DOHH2 (cell line): ENCODE results near the gene SEC61A1.

ENCODE experiments used
- H3F3A ChIP-seq: fragments of 200-600 bp; sonication (generic), shearing (Covaris generic); 2 replicates; pipeline ENCODE4 v1.6.0; 2016; ENCODE audit warnings: antibody characterized with exemption, mild to moderate bottlenecking; ENCODE audit not compliant: control insufficient read depth, insufficient read depth
- H3K27ac ChIP-seq: fragments of 200-600 bp; sonication (generic); 2 replicates; pipeline ENCODE4 v1.5.1; 2014; ENCODE audit warnings: low read depth, mild to moderate bottlenecking, low read length, moderate library complexity
- H3K27me3 ChIP-seq: fragments of 200-600 bp; sonication (generic); 2 replicates; pipeline ENCODE4 v1.6.1; 2014; ENCODE audit warnings: mild to moderate bottlenecking, low read length, mixed read lengths; ENCODE audit not compliant: control insufficient read depth
- H3K36me3 ChIP-seq: fragments of 200-600 bp; sonication (generic); 2 replicates; pipeline ENCODE4 v1.6.1; 2014; ENCODE audit warnings: mild to moderate bottlenecking, low read length, moderate library complexity, mixed read lengths; ENCODE audit not compliant: control insufficient read depth
- H3K4me1 ChIP-seq: fragments of 200-600 bp; sonication (generic); 2 replicates; pipeline ENCODE4 v1.6.1; 2014; ENCODE audit warnings: mild to moderate bottlenecking, low read length, mixed read lengths; ENCODE audit not compliant: control insufficient read depth
- H3K4me2 ChIP-seq: fragments of 200-600 bp; sonication (generic); 2 replicates; pipeline ENCODE4 v1.6.0; 2014; ENCODE audit warnings: mild to moderate bottlenecking, low read length, moderate library complexity
- H3K4me3 ChIP-seq: fragments of 200-600 bp; sonication (generic); 2 replicates; pipeline ENCODE4 v1.5.1; 2014; ENCODE audit warnings: mild to moderate bottlenecking, low read length, mixed read lengths
- H3K79me2 ChIP-seq: fragments of 200-600 bp; sonication (generic); 2 replicates; pipeline ENCODE4 v1.6.1; 2014; ENCODE audit warnings: mild to moderate bottlenecking, low read length, mixed read lengths; ENCODE audit not compliant: control insufficient read depth
- H3K9me2 ChIP-seq: fragments of 200-600 bp; sonication (generic); replicated peaks from 2 replicates; pipeline ENCODE4 v1.6.1; 2014; ENCODE audit warnings: mild to moderate bottlenecking, low read length, mixed read lengths; ENCODE audit not compliant: control insufficient read depth
- H3K9me3 ChIP-seq: fragments of 200-600 bp; sonication (generic); 2 replicates; pipeline ENCODE4 v1.6.1; 2014; ENCODE audit warnings: antibody characterized with exemption, low read length, mixed read lengths; ENCODE audit not compliant: control insufficient read depth, insufficient read depth
- H4K20me1 ChIP-seq: fragments of 200-600 bp; sonication (generic); 2 replicates; pipeline ENCODE4 v1.6.0; 2014; ENCODE audit warnings: low read depth, mild to moderate bottlenecking, antibody characterized with exemption, low read length, moderate library complexity; ENCODE audit not compliant: control insufficient read depth, insufficient read depth
- CTCF ChIP-seq: fragments of 200-600 bp; sonication (generic); IDR thresholded peaks from one replicate; pipeline ENCODE4 v1.5.1; 2014; ENCODE audit warnings: antibody characterized with exemption, mild to moderate bottlenecking, low read depth, low read length; ENCODE audit not compliant: poor library complexity, severe bottlenecking
- EZH2phosphoT487 ChIP-seq: fragments of 200-600 bp; sonication (generic); IDR thresholded peaks from 2 replicates; pipeline ENCODE4 v1.6.1; 2017; ENCODE audit warnings: borderline replicate concordance, mild to moderate bottlenecking, antibody characterized with exemption, low read length, moderate library complexity, mixed read lengths

SEC61A1 gene

DNA sequence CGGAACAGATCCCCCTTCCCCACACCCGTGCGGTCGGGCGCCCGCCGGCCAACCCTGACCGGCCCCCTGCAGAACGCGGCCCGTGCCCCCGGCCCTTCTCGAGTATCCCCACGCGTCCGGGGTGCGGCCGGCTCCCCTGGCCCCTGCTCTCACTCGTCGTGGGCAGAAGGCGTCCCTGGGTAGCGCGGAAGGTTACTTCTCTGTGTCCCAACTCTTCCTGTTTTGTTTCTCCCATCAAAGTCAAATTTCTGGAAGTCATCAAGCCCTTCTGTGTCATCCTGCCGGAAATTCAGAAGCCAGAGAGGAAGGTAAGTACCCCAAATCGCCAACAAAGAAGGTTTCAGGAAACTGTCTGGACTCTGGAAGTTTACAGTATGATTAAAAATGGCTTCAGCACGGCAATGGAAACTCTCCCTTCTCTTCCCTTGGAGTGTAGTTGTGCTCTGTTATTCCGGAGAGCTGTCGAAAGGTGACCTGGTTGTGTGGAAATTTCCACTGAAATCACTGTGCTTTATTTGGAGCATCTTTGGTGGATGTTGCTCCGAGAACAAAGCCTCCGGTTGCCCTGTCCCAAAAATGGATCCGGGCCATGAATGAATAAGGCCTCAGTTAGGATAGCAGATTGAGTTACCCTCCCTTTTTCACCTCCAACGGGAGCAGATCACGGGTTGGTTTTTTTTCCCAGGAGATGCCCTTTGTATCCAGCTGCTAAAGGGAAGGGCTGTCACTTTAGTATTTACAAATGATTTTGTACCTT is 536 bp downstream of the SEC61A1 start:
- peak overlapping the region; percentile 66 for H3K27ac ChIP-seq
- TF ChIP-seq CTCF: no peak
- TF ChIP-seq EZH2phosphoT487: no peak
- peaks cover 59% of the 10 kb centered on the region for H3K79me2 ChIP-seq
- no peaks in the 10 kb centered on the region for H3K9me3 ChIP-seq
- H3K4me3 ChIP-seq: peak overlapping the region; percentile 94
- peaks cover 51% of the 10 kb centered on the region for H3K36me3 ChIP-seq
- H3K4me1 ChIP-seq: peaks cover 36% of the 10 kb centered on the region
- no peaks in the 10 kb centered on the region for H3K9me2 ChIP-seq
- H3K4me2 ChIP-seq: peak overlapping the region; percentile 74
- H3K27me3 ChIP-seq: no peaks in the 10 kb centered on the region
- peaks cover 8% of the 10 kb centered on the region; the same call in 1 of the 2 replicates for H4K20me1 ChIP-seq
- peaks cover 5% of the 10 kb centered on the region for H3F3A ChIP-seq

DNA sequence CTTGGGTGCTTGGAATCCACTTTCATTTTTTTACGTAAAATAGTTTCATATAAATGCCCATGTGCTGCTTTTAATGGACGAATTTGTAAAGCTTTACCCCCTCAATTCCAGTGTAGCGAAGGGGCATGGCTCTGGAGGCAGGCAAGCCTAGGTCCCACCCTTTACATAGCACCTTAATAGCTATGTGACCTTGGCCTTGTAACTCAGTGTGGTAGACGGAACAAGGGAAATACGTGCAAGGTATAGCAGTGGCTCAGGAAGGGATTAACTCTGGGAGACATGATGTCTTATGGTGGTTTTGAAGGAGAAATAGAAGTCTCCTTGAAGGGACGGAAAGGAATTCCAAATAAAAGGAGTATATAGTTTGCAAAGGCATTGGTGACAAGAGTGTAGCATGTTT is 1.4 kb downstream of the SEC61A1 start:
- peak overlapping the region; percentile 94 for H3K4me3 ChIP-seq

GRCh38 chr3:128054367-128054766 is 2.1 kb downstream of the SEC61A1 start:
- peak overlapping the region; percentile 94 for H3K4me3 ChIP-seq
- peaks cover 8% of the 10 kb centered on the region; the same call in 1 of the 2 replicates for H4K20me1 ChIP-seq
- peaks cover 33% of the 10 kb centered on the region for H3K4me1 ChIP-seq
- no peak overlapping the region for H3K27ac ChIP-seq
- no peaks in the 10 kb centered on the region; the same call in 1 of the 2 replicates for H3F3A ChIP-seq
- H3K36me3 ChIP-seq: peaks cover 65% of the 10 kb centered on the region
- H3K79me2 ChIP-seq: peaks cover 59% of the 10 kb centered on the region
- TF ChIP-seq CTCF (no peak), EZH2phosphoT487 (no peak)
- peak overlapping the region; percentile 74 for H3K4me2 ChIP-seq
- H3K9me3 ChIP-seq: no peaks in the 10 kb centered on the region
- no peaks in the 10 kb centered on the region for H3K9me2 ChIP-seq
- H3K27me3 ChIP-seq: no peaks in the 10 kb centered on the region

More for the DNA sequence above, 1.4 kb downstream of the SEC61A1 start:
- Histone ChIP-seq H3F3A (peaks cover 5% of the 10 kb centered on the region), H3K9me2 (no peaks in the 10 kb centered on the region), H3K27ac (no peak overlapping the region), H3K36me3 (peaks cover 57% of the 10 kb centered on the region), H3K9me3 (no peaks in the 10 kb centered on the region), H3K4me1 (peaks cover 36% of the 10 kb centered on the region), H3K79me2 (peaks cover 59% of the 10 kb centered on the region), H4K20me1 (peaks cover 8% of the 10 kb centered on the region; the same call in 1 of the 2 replicates), H3K27me3 (no peaks in the 10 kb centered on the region), H3K4me2 (peak overlapping the region; percentile 74)
- TF ChIP-seq CTCF (no peak), EZH2phosphoT487 (no peak)
